Peyer's patch (tissue), 4 donors: ENCODE results near the gene HEY2.

ENCODE experiments used
- POLR2A ChIP-seq, 2 donors: fragments of 450-650 bp; IDR thresholded peaks; one replicate each; pipeline ENCODE4 v1.5.1; 2017; ENCODE audit warnings: antibody characterized with exemption in 2 of 2, mild to moderate bottlenecking in 2 of 2, moderate library complexity in 2 of 2
- TF ChIP-seq, protein P1 (sequence below), 6 experiments: fragments of 450-650 bp in 4 of 6; fragments of 200-600 bp in 2 of 6; sonication (generic) in 1 of 6; IDR thresholded peaks; one replicate each; pipeline ENCODE4 v1.5.1; 2017 to 2019; ENCODE audit warnings: antibody characterized with exemption in 6 of 6, mild to moderate bottlenecking in 3 of 6, moderate library complexity in 1 of 6

GRCh38 chr6:125793280-125793679 is 43.8 kb downstream of the HEY2 start:
- no peak for TF ChIP-seq POLR2A (IDR thresholded peaks at IDR 0.05)
- TF ChIP-seq, protein P1, sequence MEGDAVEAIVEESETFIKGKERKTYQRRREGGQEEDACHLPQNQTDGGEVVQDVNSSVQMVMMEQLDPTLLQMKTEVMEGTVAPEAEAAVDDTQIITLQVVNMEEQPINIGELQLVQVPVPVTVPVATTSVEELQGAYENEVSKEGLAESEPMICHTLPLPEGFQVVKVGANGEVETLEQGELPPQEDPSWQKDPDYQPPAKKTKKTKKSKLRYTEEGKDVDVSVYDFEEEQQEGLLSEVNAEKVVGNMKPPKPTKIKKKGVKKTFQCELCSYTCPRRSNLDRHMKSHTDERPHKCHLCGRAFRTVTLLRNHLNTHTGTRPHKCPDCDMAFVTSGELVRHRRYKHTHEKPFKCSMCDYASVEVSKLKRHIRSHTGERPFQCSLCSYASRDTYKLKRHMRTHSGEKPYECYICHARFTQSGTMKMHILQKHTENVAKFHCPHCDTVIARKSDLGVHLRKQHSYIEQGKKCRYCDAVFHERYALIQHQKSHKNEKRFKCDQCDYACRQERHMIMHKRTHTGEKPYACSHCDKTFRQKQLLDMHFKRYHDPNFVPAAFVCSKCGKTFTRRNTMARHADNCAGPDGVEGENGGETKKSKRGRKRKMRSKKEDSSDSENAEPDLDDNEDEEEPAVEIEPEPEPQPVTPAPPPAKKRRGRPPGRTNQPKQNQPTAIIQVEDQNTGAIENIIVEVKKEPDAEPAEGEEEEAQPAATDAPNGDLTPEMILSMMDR (IDR thresholded peaks at IDR 0.05), result no peak
